Measurements from ENCODE around the gene SLMAP.

The SLMAP gene

DNA sequence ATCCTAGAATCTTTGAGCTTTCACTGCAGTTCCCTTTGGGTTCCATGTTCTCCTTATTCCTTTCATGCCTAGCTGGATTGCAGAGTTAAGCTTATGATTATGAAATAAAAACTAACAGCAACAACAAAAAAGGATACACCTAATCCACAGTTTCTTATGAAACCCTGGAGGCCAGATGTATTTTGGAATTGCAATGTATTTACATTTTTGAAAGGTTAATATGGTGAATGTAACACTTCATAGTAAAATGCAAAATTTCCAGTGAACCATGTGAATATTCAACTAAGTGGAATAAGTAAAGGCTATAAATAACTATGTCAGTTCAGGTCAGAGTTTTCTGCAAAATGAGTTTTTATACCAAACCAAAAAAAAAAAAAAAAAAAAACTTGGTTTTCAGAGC lies 186.3 kb downstream of the SLMAP start:
- no peak for DNase-seq (ENCODE audit: low spot score)

DNA sequence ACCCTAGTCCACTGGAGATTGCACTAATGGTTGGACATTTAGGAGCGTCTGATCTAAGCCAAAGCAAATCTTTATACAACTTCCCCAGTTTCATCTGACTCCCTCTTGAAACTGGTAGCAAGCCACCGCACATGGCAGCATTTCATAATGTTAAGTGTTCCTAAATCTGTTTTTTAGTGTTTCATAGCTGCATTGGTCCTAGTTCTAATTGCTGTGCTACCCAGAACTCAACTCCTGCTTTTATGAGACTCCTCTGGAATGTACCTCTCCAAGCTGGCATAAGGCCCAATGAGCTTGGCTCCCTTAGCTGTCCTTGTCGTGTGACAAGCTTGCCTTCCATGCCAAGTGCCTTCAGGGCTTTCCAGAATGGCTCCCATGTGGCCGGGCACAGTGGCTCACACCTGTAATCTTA lies 186.8 kb downstream of the SLMAP start:
- DNase-seq (ENCODE audit: low spot score), result no peak

GRCh38 chr3:57943525-57944495 lies 187.7 kb downstream of the SLMAP start:
- no peak for DNase-seq (ENCODE audit: low spot score)

- no peak for DNase-seq (ENCODE audit: low spot score)
Measured at GRCh38 chr3:57946970-57947381, 190.9 kb downstream of the SLMAP start.

DNA sequence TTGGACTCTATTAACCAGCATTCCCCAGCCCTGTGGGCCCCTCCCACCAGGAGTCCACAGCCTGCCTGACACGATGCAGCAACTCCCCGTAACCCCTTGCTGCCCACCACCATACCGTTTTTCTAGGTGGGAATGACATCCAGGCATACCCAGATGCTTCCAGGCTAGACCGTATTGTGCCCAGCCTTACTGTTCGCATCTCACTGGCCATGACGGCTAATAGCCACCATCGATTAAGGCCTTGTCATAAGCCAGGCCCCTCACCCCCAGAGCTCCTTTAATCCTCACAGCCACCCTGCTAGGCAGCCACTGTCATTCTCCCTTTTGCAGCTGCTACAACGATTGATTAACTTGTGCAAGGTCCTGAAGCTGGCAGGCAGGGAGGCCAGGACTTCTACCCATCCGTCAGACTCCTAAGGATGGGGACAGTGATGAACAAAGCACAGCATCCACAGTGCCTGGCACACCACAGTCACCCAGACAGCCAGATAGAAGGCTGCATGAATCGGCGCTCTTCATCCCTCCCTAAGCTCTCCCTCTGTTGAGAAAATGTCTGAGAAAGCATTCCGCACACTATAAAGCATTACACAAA lies 192.1 kb downstream of the SLMAP start:
- no peak for DNase-seq (ENCODE audit: low spot score)

GRCh38 chr3:57948781-57949242 lies 192.7 kb downstream of the SLMAP start:
- DNase-seq (ENCODE audit: low spot score), result no peak

GRCh38 chr3:57949344-57949743 lies 193.2 kb downstream of the SLMAP start:
- DNase-seq (ENCODE audit: low spot score), result no peak

- DNase-seq (ENCODE audit: low spot score), result no peak
Measured at GRCh38 chr3:57949785-57950615, 193.9 kb downstream of the SLMAP start.

GRCh38 chr3:57951066-57951882 lies 195.2 kb downstream of the SLMAP start:
- DNase-seq (ENCODE audit: low spot score), result no peak

DNA sequence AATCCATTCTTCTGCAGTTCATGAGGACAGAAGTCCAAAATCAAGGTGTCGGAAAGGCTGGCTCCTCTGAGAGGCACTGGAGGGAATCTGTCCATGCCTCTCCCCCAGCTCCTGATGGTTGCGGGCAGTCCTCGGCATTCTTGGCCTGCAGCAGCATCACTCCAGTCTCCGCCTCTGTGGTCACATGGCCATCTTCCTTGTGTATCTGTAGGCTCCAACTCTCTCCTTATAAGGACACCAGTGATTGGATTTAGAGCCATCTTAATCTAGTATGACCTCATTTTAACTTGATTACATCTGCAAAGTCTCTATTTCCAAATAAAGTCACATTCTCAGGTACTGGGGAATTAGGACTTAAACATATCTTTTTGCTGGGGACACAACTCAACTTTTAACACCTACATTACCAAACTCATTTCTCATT lies 196.1 kb downstream of the SLMAP start:
- no peak for DNase-seq (ENCODE audit: low spot score)

- DNase-seq (ENCODE audit: low spot score), result no peak
Measured at GRCh38 chr3:57952651-57953050, 196.5 kb downstream of the SLMAP start.

DNA sequence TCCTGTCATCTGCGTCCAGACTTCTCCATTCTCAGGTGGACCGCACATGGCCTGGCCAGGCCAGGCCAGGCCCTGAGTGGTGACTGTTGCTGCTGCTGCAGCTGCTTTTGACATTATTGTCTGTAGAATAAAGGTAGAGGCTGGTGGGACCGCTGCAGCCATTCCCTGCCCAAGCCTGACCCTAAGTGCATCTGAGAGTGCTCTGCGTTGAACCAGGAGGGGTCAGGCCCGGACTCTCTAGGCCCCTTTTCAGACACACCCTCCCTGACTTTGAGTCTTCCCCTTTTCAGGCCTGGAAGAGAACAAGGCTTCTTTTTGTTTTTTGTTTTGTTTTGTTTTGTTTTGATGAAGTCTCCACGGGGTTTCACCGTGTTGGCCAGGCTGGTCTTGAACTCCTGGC lies 197.5 kb downstream of the SLMAP start:
- DNase-seq (ENCODE audit: low spot score), result no peak

DNA sequence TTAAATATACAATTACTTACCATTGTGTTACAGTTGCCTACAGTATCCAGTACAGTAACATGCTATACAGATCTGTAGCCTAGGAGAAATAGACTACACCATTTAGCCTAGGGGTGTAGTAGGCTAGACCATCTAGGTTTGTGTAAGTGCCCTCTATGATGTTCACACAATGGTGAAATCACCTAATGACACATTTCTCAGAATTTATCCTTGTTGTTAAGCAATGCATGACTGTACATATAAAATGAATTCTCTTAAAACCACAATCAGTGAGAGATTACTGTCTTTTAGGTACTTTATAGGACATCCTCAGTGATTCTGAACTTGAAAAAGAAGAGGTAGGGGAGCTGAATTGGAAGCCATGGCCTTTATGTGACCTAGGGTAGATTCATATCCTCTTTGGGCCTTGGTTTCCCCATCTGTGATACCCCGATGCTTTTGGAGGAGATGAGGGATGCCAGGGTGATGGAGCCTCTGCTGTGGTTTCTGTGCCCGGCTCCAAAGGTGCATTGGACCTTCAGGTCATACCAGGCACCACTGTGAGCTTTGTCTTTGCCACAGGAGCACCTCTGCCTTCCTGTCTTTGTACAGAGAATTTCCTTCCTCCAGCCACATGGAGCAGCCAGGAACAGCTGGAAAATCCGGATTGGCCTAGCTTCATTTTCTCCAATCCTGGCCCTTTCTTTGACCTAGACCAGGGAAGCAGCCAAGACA lies 200.2 kb downstream of the SLMAP start:
- no peak for DNase-seq (ENCODE audit: low spot score)

GRCh38 chr3:57956833-57957174 lies 200.7 kb downstream of the SLMAP start:
- no peak for DNase-seq (ENCODE audit: low spot score)

DNA sequence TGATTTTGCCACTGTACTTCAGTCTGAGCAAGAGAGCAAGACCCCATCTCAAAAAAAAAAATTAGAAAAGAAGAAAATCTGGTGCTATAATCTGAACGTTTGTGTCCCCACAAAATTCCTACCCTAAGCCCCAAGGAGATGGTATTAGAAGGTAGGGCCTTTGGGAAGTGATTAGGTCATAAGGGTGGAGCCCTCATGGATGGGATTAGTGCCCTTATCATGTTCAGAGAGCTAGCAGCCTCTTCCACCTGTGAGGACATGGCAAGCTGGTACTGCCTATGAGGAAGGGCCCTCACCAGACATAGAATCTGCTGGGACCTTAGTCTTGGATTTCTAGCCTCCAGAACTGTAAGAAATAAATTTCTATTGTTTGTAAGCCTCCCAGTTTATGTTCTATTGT lies 201.7 kb downstream of the SLMAP start:
- DNase-seq (ENCODE audit: low spot score), result no peak

GRCh38 chr3:57958642-57959422 lies 202.7 kb downstream of the SLMAP start:
- no peak for DNase-seq (ENCODE audit: low spot score)

GRCh38 chr3:57959423-57960173 lies 203.5 kb downstream of the SLMAP start:
- no peak for DNase-seq (ENCODE audit: low spot score)

DNA sequence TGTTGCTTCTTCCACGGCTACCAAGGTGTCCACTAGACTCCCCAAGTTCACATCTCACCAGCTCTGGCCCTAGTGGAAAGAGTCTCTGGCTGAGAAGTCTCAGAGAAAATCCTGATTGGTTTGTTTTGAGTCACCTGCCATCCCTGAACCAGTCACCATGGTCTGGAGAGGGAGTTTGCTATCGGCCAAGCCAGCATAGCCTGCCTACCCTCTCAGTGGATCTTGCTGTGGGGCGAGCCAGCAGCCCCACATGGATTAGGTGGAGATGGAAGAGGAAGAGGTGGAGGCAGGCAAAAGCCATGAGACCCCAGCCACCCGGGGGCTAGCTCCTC lies 204.0 kb downstream of the SLMAP start:
- no peak for DNase-seq (ENCODE audit: low spot score)

DNA sequence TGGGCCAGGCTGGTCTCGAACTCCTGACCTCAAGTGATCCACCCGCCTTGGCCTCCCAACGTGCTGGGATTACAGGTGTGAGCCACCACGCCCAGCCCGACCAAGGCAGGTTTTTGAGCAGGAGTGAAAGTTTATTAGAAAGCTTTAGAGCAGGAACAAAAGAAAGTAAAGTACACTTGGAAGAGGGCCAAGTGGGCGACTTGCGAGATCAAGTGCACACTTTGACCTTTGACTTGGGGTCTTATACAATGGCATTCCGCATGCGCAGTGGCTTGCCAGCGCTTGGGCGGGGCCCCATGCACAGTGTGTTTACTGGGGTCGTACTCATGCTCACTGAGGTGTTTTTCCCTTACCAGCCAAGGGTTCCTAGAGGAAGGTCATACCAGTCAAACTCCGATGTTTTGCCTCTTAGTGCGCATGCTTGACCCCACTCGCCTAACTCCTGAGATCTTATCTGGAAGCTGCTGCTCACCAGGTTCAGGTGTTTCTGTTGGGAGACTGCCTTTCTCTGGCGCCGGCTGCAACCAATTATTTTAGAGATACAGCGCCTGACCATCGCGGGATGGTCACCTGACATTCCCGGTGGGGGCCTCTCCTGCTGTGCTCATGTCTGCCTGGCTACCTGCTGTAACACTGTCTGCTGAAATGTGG lies 205.2 kb downstream of the SLMAP start:
- no peak for DNase-seq (ENCODE audit: low spot score)

Measured in CD4-positive, alpha-beta T cell treated with Interleukin-6 at 100 ng/mL for 8 hours (primary cell).